GM19351 (cell line): Measurements from ENCODE around the gene RPL15.
"Not testable (repeated sequence)": the region's sequence is repeated elsewhere in the genome, so short reads cannot be mapped to it uniquely, and the experiment has no call there.

ENCODE experiments used
- ATAC-seq: cut with Tn5 transposase; IDR thresholded peaks from one replicate; pipeline ENCODE4 v1.9.1; 2021; ENCODE audit warnings: mild to moderate bottlenecking, moderate library complexity; ENCODE audit not compliant: unreplicated experiment

Gene RPL15

DNA sequence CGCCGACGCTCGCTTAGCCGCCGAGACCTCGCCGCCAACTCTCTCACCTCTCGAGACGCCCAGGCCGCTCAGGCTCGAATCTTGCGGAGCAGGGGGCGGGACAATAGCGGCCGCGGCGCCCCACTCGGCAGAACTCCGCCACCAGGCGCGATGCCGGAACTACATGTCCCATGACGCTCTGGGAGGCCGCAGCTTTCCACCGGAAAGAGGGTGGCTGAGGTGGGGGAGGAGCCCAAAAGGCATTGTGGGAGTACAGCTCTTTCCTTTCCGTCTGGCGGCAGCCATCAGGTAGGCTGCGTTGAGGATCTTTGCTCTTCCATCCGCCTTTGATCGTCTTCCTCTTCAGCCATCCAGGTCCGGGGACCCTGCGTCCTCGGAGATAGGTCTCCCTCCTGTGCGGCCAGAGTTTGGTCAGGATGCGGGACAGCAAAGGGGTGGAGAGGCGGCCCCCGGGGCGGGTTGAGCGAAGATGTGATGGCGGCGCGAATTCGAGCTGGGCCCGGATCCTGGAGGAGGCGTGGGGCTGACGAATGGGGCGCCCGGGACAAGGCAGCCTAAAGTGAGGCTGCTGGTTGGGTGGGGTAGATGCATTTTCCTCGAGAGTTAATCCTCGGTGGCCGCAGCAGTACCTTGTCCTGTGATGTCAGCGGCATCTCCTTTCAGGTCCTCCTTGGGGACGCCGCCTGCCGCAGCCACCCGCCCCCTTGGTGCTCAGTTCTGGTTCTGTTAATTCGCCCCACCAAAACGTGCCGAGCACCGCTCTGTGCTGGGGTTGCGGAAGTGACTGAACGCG, at the start of gene RPL15, which contains the start of gene NKIRAS1:
TSS of gene RPL15 (plus strand) at position 247 of the 793 bp plus-strand sequence. CDS start 728 bp downstream, outside the sequence.
TSS of gene NKIRAS1 (minus strand) at position 105 of the 793 bp plus-strand sequence. CDS start 6,086 bp downstream, outside the sequence.
- ATAC-seq: peak; percentile 88

DNA sequence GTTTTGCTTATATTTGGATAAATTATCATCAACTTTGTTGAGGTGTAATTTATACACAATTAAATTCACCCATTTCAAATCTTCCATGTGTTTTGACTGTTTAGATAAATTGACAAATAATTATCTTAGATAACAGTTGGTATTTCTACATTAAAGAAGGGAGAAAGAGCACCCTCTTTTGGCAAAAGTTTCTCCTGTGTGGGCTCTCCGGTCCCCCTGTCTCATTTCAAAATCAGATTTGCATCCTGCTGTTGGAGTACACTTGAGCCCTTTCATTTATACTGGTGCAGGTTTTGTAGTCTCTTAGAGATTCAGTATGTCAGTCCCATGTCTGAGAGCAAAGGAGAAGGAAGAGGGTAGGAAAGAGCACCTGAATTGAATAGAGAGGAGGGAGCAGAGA, 49.5 kb upstream of the RPL15 start:
- no peak for ATAC-seq

DNA sequence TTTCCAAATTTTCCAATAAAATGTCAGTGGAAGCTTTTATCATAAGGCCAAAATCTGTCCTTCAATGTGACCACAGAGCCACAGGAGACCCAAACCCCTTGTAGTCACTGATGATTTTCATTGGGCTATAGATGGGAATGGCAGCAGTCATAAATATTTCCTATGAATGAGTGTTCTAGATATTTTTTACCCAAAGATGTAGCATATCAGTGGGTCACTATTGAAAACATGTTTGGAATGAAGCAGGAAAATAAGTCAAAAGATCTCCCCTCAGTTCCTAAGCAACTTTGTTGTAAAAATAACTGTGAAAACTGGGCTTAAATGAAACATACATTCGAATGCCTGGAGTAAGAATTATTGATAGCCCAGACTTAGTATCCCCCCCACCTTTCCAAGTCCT, 49.1 kb upstream of the RPL15 start:
- ATAC-seq: no peak

DNA sequence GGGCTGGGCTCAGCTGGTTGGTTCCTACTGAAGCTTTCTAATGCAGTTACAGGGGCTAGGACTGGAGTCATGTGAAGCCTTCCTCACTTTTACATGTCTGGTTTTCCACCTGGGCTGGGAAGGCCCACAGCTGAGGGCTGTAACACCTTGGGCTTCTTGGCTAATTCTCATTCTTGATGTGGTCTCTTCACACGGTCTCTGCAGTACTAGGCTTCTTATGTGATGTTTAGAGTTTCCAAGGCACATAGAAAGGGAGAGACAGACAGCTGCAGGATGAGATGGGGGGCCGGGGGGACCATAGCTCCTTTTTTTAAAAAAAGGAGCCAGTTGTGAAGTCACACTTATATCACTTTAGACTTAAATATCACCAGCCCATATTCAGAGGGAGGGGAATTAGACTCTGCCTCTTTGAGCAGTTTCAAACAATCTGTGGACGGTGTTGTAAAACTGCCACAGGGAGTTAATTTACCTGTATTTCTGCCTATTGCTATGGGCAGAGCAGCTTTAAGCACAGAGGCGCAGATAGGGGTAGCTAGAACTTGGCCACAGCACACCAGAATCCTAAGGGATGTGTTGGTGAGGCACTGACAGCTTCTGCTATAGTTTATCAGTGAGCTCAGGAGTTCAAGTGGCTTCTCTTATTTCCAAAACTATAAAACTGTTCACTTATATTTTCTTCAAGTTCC, 46.8 kb upstream of the RPL15 start:
- no peak for ATAC-seq

DNA sequence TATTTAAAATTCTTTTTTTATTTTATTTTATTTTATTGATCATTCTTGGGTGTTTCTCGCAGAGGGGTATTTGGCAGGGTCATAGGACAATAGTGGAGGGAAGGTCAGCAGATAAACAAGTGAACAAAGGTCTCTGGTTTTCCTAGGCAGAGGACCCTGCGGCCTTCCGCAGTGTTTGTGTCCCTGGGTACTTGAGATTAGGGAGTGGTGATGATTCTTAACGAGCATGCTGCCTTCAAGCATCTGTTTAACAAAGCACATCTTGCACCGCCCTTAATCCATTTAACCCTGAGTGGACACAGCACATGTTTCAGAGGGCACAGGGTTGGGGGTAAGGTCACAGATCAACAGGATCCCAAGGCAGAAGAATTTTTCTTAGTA, 46.3 kb upstream of the RPL15 start:
- ATAC-seq: not testable (repeated sequence)

DNA sequence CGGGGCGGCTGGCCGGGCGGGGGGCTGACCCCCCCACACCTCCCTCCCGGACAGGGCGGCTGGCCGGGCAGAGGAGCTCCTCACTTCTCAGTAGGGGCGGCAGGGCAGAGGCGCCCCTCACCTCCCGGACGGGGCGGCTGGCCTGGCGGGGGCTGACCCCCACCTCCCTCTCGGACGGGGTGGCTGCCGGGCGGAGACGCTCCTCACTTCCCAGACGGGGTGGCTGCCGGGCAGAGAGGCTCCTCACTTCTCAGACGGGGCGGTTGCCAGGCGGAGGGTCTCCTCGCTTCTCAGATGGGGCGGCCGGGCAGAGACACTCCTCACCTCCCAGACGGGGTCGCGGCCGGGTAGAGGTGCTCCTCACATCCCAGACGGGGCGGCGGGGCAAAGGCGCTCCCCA, 45.6 kb upstream of the RPL15 start:
- not testable (repeated sequence) for ATAC-seq

DNA sequence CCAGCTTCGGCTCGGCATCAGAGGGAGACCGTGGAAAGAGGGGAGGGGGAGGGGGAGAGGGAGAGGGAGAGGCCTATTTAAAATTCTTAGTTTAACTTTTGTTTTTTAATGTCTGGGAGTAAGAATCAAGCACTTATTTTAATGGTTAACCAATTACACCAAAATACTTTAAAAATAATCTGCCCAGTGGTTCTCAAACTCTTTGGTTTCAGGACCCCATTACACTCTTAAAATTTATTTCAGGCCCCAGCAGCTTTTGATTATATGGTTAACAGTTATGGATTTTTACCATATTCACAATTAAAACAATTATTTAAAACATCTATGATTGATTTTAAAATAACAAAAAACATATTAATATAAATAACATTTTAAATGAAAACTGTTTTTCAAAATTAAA, 44.6 kb upstream of the RPL15 start:
- ATAC-seq: no peak

DNA sequence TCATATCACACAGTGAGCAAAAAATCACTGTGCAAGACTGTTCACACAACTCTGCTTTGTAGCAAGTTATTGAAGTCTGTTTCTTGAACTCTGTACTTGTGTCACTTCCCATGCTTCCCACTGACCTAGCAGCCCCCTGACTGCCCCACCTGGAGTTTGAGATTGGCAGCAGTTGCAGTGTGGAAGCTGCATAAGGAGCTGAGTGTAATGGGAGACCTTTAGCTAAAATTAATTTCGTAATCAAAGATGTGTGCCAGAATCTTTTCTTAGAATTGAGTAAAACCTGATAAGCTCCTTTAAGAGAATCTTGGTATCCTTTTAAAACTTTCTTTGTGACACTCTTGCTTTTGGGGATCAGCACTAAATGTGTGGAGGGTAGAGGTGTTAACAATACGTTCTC, 43.0 kb upstream of the RPL15 start:
- ATAC-seq: no peak

DNA sequence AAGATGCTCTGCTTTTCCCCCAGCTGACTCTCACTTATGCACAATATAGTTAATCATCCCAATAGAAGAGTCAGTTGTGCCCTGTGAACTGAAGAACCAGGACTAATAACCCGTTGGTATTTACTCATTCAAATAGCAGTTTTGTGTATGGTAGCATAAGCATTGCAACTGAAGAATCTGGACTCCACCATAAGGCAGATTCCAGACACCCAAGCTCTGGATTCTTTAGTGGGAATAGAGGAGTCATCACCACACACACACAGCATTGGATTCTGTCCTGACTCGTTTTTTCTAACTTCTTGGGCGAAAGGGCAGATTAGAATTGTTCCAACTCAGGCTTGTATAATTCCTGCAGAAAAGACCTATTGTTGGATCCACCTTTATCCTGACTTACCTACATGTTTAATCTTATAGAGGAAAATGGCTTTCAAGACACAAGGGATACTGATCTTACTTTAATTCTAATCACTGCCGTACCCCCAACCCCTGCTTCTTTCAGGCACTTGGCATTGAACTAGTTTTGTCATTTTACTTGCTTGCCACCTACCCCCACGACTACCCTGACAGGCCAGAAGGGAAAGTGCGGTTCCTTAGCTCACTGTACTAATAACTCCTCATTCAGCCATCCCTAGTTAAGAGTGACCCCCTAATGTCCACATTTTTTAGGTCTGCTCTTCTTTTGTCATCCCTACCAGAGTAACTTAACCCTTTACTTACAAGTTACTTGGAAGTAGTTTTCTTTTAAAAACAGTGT, 42.4 kb upstream of the RPL15 start:
- ATAC-seq: no peak

DNA sequence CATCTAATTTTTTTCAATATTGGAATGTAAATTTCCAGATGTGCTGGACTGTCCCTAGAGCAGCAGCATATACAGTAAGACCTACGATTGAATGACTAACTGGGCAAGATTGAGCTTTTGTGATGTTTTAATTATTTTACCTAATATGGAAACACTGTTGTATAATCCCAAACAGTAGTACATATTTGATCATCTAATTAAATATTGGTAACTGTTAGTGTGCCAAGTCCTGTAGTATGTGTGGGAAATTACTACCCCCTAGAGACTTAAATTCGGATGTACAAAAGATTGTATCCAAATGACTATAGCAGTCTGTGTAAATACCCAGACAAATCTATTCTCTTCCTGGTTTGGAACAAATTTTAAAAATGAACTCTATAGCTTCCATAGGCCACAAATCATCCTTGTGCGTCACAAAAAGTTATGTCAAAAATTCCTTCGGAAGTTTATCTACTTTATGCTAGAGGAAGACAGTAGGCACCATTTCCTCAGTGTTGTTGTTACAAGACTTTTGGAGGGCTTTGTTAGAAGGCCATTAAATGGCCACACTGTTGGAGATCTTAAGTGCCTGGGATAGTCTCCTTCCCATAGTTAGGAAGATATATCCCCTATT, 41.7 kb upstream of the RPL15 start:
- no peak for ATAC-seq

DNA sequence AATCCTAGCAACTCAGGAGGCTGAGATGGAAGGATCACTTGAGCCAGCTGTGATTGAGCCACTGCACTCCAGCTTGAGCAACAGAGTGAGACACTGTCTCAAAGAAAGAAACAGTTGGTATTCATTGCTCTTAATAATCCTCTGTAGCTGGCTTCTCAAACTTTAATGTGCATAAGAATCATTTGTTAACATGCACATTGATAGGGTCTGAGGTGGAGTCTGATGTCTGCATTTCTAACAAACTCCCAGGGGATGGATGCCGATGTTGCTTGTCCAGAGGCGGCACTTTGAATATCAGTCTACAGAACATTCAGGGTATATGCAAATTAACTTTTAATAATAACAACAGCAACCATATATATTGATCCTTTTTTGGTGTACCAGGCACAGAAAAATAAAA, 40.0 kb upstream of the RPL15 start:
- no peak for ATAC-seq

DNA sequence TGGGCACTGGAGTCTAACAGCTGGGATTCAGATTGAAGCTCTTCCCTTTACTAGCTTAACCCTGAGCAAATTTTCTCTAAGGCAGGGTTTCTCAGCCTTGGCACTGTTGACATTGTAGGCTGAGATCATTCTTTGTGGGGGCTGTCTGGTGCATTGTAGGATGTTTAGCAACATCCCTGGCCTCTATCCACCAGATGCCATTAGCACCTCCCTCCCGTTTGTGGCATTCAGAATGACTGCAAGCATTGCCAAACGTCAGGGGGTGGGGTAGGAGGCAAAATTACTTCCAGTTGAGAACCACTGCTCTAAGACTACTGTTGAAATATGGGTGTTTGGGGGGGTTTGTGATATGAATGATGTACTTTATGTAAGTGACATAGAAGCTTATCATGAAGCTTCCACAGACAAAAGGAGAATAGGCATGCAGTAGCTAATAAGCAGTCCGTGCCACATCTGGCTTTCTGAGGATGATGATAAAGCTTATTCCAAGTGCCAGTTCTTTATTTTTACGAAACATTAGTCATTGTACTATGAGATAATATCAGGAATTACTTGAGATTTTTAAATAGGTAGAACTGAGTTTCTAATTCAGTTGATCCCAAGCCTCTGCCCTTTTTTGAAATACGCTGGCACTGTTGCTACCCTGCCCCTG, 39.5 kb upstream of the RPL15 start:
- ATAC-seq: no peak

DNA sequence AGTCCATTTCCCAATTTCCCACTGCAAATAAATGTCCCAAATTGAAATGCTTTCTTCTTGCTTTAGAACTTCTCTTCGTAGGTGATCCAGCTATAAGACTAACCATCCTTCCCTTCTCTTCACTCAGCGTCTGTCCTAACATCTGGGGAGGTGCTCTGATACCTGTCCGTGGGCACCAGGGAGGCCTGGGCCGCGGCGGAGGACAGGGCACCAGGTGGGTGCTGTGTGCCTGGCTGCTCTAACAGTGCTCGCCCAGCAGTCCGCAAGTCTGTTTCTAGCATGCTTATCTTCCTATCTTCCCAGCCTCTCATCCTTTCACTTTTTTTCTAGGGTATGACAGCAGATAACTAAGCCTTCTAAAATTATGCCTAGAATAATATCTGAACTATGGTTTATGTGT, 37.4 kb upstream of the RPL15 start:
- ATAC-seq: no peak

DNA sequence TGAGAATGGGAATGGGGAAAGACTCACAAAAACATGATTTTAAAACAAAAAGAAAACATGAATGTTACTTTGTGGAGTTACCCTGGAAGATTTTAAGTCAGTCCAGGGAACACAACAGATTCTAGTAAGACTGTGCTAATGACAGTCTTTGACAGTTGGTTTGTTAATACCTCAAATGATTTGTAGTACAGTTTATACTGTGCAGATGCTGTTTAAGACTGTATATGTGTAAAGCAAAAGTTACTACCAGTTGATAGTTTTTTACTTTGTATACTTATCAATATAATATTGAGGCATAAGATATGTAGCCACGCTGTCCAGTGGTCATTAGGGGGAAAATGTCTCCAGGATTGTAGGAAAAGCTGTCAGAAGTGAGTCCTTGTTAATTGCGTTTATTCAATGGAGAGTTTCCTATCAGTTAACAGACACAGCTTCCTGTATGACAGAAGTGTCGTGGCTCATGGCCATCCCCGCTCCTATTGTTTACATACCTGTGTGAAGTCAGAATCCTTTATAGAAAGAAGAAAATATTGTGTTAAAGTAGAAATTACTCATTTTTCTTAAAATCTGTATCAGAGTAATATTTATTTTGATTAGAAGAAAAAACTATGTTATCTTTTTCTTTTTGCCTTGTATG, 36.1 kb upstream of the RPL15 start:
- ATAC-seq: no peak

DNA sequence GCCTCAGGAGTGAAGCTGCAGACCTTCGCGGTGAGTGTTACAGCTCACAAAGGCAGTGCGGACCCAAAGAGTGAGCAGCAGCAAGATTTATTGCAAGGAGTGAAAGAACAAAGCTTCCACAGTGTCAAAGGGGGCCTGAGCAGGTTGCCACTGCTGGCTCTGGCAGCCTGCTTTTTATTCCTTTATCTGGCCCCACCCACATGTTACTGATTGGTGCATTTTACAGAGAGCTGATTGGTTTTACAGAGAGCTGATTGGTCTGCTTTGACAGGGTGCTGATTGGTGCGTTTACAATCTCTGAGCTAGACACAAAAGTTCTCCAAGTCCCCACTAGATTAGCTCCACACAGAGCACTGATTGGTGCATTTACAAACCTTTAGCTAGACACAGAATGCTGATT, 34.9 kb upstream of the RPL15 start:
- ATAC-seq: not testable (repeated sequence)

DNA sequence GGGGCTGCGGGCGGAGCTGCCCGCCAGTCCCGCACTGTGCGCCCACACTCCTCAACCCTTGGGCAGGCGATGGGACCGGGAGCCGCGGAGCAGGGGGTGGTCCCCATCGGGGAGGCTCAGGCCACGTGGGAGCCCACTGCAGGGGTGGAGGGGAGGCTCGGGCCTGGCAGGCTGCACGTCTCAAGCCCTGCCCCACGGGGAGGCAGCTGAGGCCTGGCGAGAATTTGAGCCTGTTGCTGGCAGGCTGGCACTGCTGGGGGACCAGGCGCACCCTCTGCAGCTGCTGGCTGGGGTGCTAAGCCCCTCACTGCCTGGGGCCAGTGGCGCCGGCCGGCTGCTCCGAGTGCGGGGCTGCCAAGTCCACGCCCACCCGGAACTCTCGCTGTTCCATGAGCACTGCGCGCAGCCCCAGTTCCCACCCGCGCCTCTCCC, 34.4 kb upstream of the RPL15 start:
- ATAC-seq: no peak

DNA sequence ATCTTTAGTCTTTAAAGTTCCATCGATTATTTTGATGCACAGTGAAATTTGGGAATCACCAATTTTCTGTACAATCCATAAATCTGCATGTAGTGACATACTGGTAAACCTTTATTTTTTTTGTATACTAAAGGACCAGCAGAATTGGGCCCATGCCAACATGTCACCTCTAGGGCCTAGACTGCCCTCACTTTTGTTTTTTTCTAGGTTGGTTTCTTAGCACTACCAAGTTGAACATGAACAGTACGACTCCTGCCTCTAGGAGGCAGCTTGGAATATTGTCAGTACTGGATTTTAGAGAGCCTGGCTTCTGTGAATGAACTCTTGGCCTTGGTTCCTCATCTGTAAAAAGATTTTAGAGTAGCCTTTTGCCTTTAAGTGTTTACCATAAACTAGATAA, 32.5 kb upstream of the RPL15 start:
- no peak for ATAC-seq

DNA sequence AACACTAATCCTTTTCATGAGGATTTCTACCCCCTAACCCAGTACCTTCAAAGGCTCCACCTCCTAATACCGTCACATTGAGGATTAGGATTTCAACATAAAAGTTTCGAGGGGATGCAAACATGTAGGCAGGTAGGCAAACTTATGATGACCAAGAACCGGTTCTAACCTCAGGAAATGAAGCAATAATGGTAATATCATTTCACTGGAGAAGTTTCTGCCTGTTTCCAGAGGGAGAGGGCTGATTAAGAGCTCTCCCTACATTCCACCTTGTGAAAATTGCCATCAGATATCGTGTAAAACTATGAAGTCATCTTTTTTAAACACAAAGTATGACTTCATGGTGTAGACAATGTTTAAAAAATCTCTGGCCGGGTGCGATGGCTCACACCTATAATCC, 31.7 kb upstream of the RPL15 start:
- no peak for ATAC-seq

DNA sequence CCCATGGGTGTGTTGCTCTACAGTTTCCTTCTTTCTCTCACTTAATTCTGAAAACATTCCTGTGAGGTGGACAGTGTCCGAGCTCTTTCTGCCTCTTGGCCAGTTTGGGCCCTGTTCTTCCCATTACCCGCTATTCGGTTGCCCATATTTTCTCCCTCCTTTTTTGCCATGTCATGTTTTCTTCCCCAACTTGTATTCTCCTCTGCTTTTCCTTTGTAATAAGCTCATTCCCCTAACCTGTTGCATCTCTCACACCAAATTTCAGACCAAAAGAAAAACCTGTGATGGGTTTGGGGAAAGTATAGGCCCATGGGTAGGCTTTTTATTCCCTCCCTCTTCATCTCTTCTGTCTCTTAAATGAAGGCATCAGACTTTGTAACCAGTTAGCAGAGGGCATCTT, 30.6 kb upstream of the RPL15 start:
- no peak for ATAC-seq

DNA sequence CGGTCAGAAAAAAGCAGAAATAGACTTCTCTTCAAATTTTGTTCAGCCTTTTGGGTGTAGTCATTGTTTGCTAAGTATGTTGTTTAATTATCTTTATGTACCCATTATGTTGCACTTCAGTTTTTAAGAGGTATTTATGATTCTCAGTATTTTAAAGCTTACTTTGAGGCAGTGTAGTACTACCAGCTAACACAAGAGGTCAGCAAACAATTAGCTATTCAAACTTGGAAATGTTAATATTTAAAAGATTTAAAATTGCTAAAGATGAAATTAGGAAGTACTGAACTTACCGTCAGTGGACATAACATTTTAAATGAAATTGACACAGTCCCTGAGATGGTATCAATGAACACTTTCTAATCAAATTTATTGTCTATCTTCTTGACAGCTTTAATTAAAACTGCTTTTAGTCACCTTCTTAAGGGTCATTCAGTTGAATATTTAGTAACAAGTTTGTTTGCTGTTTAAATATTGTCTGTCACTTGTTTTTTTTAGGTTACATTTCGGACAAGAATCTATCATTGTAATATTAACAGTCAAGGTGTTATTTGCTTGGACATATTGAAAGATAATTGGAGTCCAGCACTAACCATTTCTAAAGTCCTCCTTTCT, 28.2 kb upstream of the RPL15 start:
- peak; percentile 57 for ATAC-seq
